ENCODE results near the gene RAB44. TPM values are rescaled to one million over a fixed set of nuclear protein-coding genes. Genes with fewer than 3 reads are reported as not detected.

Gene RAB44
- polyA plus RNA-seq, 2 donors = 0.21 to 0.37 TPM

- Histone ChIP-seq H3K36me3 (ENCODE audit: control insufficient read depth in 2 of 2, insufficient read depth in 2 of 2, low read length in 1 of 2) (no peaks in the 10 kb centered on the region), H3K27ac (ENCODE audit: low read depth in 2 of 2, low read length in 1 of 2) (peak overlapping the region; percentile 72 to 85), H3K27me3 (ENCODE audit: control insufficient read depth in 1 of 2, insufficient read depth in 2 of 2, low read length in 2 of 2) (no peaks in the 10 kb centered on the region), H3K4me1 (ENCODE audit: control insufficient read depth in 2 of 2, insufficient read depth in 2 of 2, low read length in 1 of 2) (peaks cover 3 to 37% of the 10 kb centered on the region in 2 donors), H3K4me3 (ENCODE audit: low read depth in 1 of 2, low read length in 2 of 2) (no peak overlapping the region), H3K9me3 (ENCODE audit: control insufficient read depth in 2 of 2, insufficient read depth in 1 of 2, low read depth in 1 of 2, low read length in 1 of 2) (no peaks in the 10 kb centered on the region)
- WGBS, 2 donors = 38 to 43% methylated on average over 19 of the region's 19 CpGs
Observed at GRCh38 chr6:36755435-36756348, 58.1 kb downstream of the RAB44 start.

GRCh38 chr6:36756786-36757185 lies 59.2 kb downstream of the RAB44 start:
- peak overlapping the region; percentile 72 to 85 for H3K27ac ChIP-seq (ENCODE audit: low read depth in 2 of 2, low read length in 1 of 2)
- H3K27me3 ChIP-seq (ENCODE audit: control insufficient read depth in 1 of 2, insufficient read depth in 2 of 2, low read length in 2 of 2) = no peaks in the 10 kb centered on the region
- H3K9me3 ChIP-seq (ENCODE audit: control insufficient read depth in 2 of 2, insufficient read depth in 1 of 2, low read depth in 1 of 2, low read length in 1 of 2) = no peaks in the 10 kb centered on the region
- H3K36me3 ChIP-seq (ENCODE audit: control insufficient read depth in 2 of 2, insufficient read depth in 2 of 2, low read length in 1 of 2) = no peaks in the 10 kb centered on the region
- 59 to 60% methylated on average over 8 of the region's 8 CpGs for WGBS, 2 donors
- H3K4me1 ChIP-seq (ENCODE audit: control insufficient read depth in 2 of 2, insufficient read depth in 2 of 2, low read length in 1 of 2) = peaks cover 3 to 31% of the 10 kb centered on the region in 2 donors
- H3K4me3 ChIP-seq (ENCODE audit: low read depth in 1 of 2, low read length in 2 of 2) = no peak overlapping the region

GRCh38 chr6:36757206-36757605 lies 59.6 kb downstream of the RAB44 start:
- H3K36me3 ChIP-seq (ENCODE audit: control insufficient read depth in 2 of 2, insufficient read depth in 2 of 2, low read length in 1 of 2) = no peaks in the 10 kb centered on the region
- peaks cover 3 to 29% of the 10 kb centered on the region in 2 donors for H3K4me1 ChIP-seq (ENCODE audit: control insufficient read depth in 2 of 2, insufficient read depth in 2 of 2, low read length in 1 of 2)
- no peaks in the 10 kb centered on the region for H3K9me3 ChIP-seq (ENCODE audit: control insufficient read depth in 2 of 2, insufficient read depth in 1 of 2, low read depth in 1 of 2, low read length in 1 of 2)
- peak overlapping the region in 1 of 2 donors; percentile 50 for H3K27ac ChIP-seq (ENCODE audit: low read depth in 2 of 2, low read length in 1 of 2)
- 58 to 60% methylated on average over 4 of the region's 4 CpGs for WGBS, 2 donors
- H3K27me3 ChIP-seq (ENCODE audit: control insufficient read depth in 1 of 2, insufficient read depth in 2 of 2, low read length in 2 of 2) = no peaks in the 10 kb centered on the region
- H3K4me3 ChIP-seq (ENCODE audit: low read depth in 1 of 2, low read length in 2 of 2) = no peak overlapping the region

- H3K27ac ChIP-seq (ENCODE audit: low read depth in 2 of 2, low read length in 1 of 2) = no peak overlapping the region
- peaks cover 3 to 20% of the 10 kb centered on the region in 2 donors for H3K4me1 ChIP-seq (ENCODE audit: control insufficient read depth in 2 of 2, insufficient read depth in 2 of 2, low read length in 1 of 2)
- H3K36me3 ChIP-seq (ENCODE audit: control insufficient read depth in 2 of 2, insufficient read depth in 2 of 2, low read length in 1 of 2) = no peaks in the 10 kb centered on the region
- H3K27me3 ChIP-seq (ENCODE audit: control insufficient read depth in 1 of 2, insufficient read depth in 2 of 2, low read length in 2 of 2) = no peaks in the 10 kb centered on the region
- no peak overlapping the region for H3K4me3 ChIP-seq (ENCODE audit: low read depth in 1 of 2, low read length in 2 of 2)
- H3K9me3 ChIP-seq (ENCODE audit: control insufficient read depth in 2 of 2, insufficient read depth in 1 of 2, low read depth in 1 of 2, low read length in 1 of 2) = no peaks in the 10 kb centered on the region
- whole genome bisulfite sequencing, 2 donors = 87 to 88% methylated on average over 6 of the region's 6 CpGs
Observed at GRCh38 chr6:36757943-36758508, 60.4 kb downstream of the RAB44 start.

- Histone ChIP-seq H3K27me3 (ENCODE audit: control insufficient read depth in 1 of 2, insufficient read depth in 2 of 2, low read length in 2 of 2) (no peaks in the 10 kb centered on the region), H3K9me3 (ENCODE audit: control insufficient read depth in 2 of 2, insufficient read depth in 1 of 2, low read depth in 1 of 2, low read length in 1 of 2) (no peaks in the 10 kb centered on the region), H3K4me3 (ENCODE audit: low read depth in 1 of 2, low read length in 2 of 2) (no peak overlapping the region), H3K4me1 (ENCODE audit: control insufficient read depth in 2 of 2, insufficient read depth in 2 of 2, low read length in 1 of 2) (peaks cover 3 to 16% of the 10 kb centered on the region in 2 donors), H3K27ac (ENCODE audit: low read depth in 2 of 2, low read length in 1 of 2) (no peak overlapping the region), H3K36me3 (ENCODE audit: control insufficient read depth in 2 of 2, insufficient read depth in 2 of 2, low read length in 1 of 2) (no peaks in the 10 kb centered on the region)
- WGBS, 2 donors = 64 to 70% methylated on average over 15 of the region's 15 CpGs
Observed at GRCh38 chr6:36758516-36759147, 61.0 kb downstream of the RAB44 start.

GRCh38 chr6:36759148-36759759 lies 61.6 kb downstream of the RAB44 start:
- Histone ChIP-seq H3K36me3 (ENCODE audit: control insufficient read depth in 2 of 2, insufficient read depth in 2 of 2, low read length in 1 of 2) (no peaks in the 10 kb centered on the region), H3K27ac (ENCODE audit: low read depth in 2 of 2, low read length in 1 of 2) (no peak overlapping the region), H3K4me3 (ENCODE audit: low read depth in 1 of 2, low read length in 2 of 2) (no peak overlapping the region), H3K4me1 (ENCODE audit: control insufficient read depth in 2 of 2, insufficient read depth in 2 of 2, low read length in 1 of 2) (peaks cover 3 to 16% of the 10 kb centered on the region in 2 donors), H3K9me3 (ENCODE audit: control insufficient read depth in 2 of 2, insufficient read depth in 1 of 2, low read depth in 1 of 2, low read length in 1 of 2) (no peaks in the 10 kb centered on the region), H3K27me3 (ENCODE audit: control insufficient read depth in 1 of 2, insufficient read depth in 2 of 2, low read length in 2 of 2) (no peaks in the 10 kb centered on the region)
- 8% methylated on average over 8 of the region's 8 CpGs for WGBS, 2 donors

GRCh38 chr6:36760685-36761435 lies 63.2 kb downstream of the RAB44 start:
- Histone ChIP-seq H3K9me3 (ENCODE audit: control insufficient read depth in 2 of 2, insufficient read depth in 1 of 2, low read depth in 1 of 2, low read length in 1 of 2) (no peaks in the 10 kb centered on the region), H3K36me3 (ENCODE audit: control insufficient read depth in 2 of 2, insufficient read depth in 2 of 2, low read length in 1 of 2) (no peaks in the 10 kb centered on the region), H3K4me3 (ENCODE audit: low read depth in 1 of 2, low read length in 2 of 2) (no peak overlapping the region), H3K27ac (ENCODE audit: low read depth in 2 of 2, low read length in 1 of 2) (no peak overlapping the region), H3K4me1 (ENCODE audit: control insufficient read depth in 2 of 2, insufficient read depth in 2 of 2, low read length in 1 of 2) (peaks cover 3 to 10% of the 10 kb centered on the region in 2 donors), H3K27me3 (ENCODE audit: control insufficient read depth in 1 of 2, insufficient read depth in 2 of 2, low read length in 2 of 2) (no peaks in the 10 kb centered on the region)
- 89 to 90% methylated on average over 11 of the region's 11 CpGs for WGBS, 2 donors

- 94 to 97% methylated on average over 11 of the region's 11 CpGs for WGBS, 2 donors
- no peaks in the 10 kb centered on the region for H3K4me1 ChIP-seq (ENCODE audit: control insufficient read depth in 2 of 2, insufficient read depth in 2 of 2, low read length in 1 of 2)
- H3K9me3 ChIP-seq (ENCODE audit: control insufficient read depth in 2 of 2, insufficient read depth in 1 of 2, low read depth in 1 of 2, low read length in 1 of 2) = no peaks in the 10 kb centered on the region
- no peaks in the 10 kb centered on the region for H3K27me3 ChIP-seq (ENCODE audit: control insufficient read depth in 1 of 2, insufficient read depth in 2 of 2, low read length in 2 of 2)
- no peak overlapping the region for H3K27ac ChIP-seq (ENCODE audit: low read depth in 2 of 2, low read length in 1 of 2)
- H3K4me3 ChIP-seq (ENCODE audit: low read depth in 1 of 2, low read length in 2 of 2) = no peak overlapping the region
- no peaks in the 10 kb centered on the region for H3K36me3 ChIP-seq (ENCODE audit: control insufficient read depth in 2 of 2, insufficient read depth in 2 of 2, low read length in 1 of 2)
Observed at GRCh38 chr6:36762123-36762522, 64.5 kb downstream of the RAB44 start.

- H3K27me3 ChIP-seq (ENCODE audit: control insufficient read depth in 1 of 2, insufficient read depth in 2 of 2, low read length in 2 of 2) = no peaks in the 10 kb centered on the region
- H3K27ac ChIP-seq (ENCODE audit: low read depth in 2 of 2, low read length in 1 of 2) = no peak overlapping the region
- 80 to 81% methylated on average over 10 of the region's 10 CpGs for WGBS, 2 donors
- no peak overlapping the region for H3K4me3 ChIP-seq (ENCODE audit: low read depth in 1 of 2, low read length in 2 of 2)
- no peaks in the 10 kb centered on the region for H3K36me3 ChIP-seq (ENCODE audit: control insufficient read depth in 2 of 2, insufficient read depth in 2 of 2, low read length in 1 of 2)
- H3K9me3 ChIP-seq (ENCODE audit: control insufficient read depth in 2 of 2, insufficient read depth in 1 of 2, low read depth in 1 of 2, low read length in 1 of 2) = no peaks in the 10 kb centered on the region
- peaks cover 0 to 3% of the 10 kb centered on the region in 2 donors for H3K4me1 ChIP-seq (ENCODE audit: control insufficient read depth in 2 of 2, insufficient read depth in 2 of 2, low read length in 1 of 2)
Observed at GRCh38 chr6:36765190-36765589, 67.6 kb downstream of the RAB44 start.
